Tibial artery (tissue), 4 donors: ENCODE results near the gene ZFP57.

Source experiments
- DNase-seq, 2 donors: peaks; one replicate each; pipeline ENCODE4 v3.0.0-alpha.2; 2019
- H3K27ac ChIP-seq, 2 donors: fragments of 200-600 bp; sonication (generic) in 1 of 2; 1 replicate in 1 of 2; 2 replicates in 1 of 2; pipeline ENCODE4 v1.5.1; 2018 to 2019; ENCODE audit warnings: mild to moderate bottlenecking in 1 of 2
- H3K27me3 ChIP-seq, 2 donors: fragments of 200-600 bp; sonication (generic) in 1 of 2; one replicate each; pipeline versions ENCODE4 v1.5.1 to v1.6.0; 2016 to 2019
- H3K36me3 ChIP-seq, 3 donors: fragments of 200-600 bp; sonication (generic) in 2 of 3; one replicate each; pipeline ENCODE4 v1.5.1; 2016 to 2019; ENCODE audit warnings: mild to moderate bottlenecking in 2 of 3
- H3K4me1 ChIP-seq, 4 donors: fragments of 200-600 bp; sonication (generic) in 2 of 4; 1 replicate in 3 of 4; 2 replicates in 1 of 4; pipeline ENCODE4 v1.5.1; 2016 to 2019
- H3K4me3 ChIP-seq, 2 donors: fragments of 200-600 bp; sonication (generic) in 1 of 2; 1 replicate in 1 of 2; 2 replicates in 1 of 2; pipeline ENCODE4 v1.5.1; 2018 to 2019; ENCODE audit warnings: mild to moderate bottlenecking in 2 of 2
- H3K9me3 ChIP-seq, 3 donors: fragments of 200-600 bp; sonication (generic) in 1 of 3; one replicate each; pipeline ENCODE4 v1.5.1; 2016 to 2019
- intact Hi-C: fragments of 100-400 bp; cut with DNase I; formaldehyde crosslinking; loops from one replicate; pipeline ENCODE4 v1.15.0; 2023; ENCODE audit warnings: low total_unique reads
- TF ChIP-seq, protein P1 (sequence below), 2 experiments: fragments of 200-600 bp in 1 of 2; fragments of 450-650 bp in 1 of 2; IDR thresholded peaks; one replicate each; pipeline ENCODE4 v1.5.1; 2017 to 2019; ENCODE audit warnings: antibody characterized with exemption in 2 of 2, mild to moderate bottlenecking in 1 of 2, moderate library complexity in 1 of 2

Gene ZFP57

DNA sequence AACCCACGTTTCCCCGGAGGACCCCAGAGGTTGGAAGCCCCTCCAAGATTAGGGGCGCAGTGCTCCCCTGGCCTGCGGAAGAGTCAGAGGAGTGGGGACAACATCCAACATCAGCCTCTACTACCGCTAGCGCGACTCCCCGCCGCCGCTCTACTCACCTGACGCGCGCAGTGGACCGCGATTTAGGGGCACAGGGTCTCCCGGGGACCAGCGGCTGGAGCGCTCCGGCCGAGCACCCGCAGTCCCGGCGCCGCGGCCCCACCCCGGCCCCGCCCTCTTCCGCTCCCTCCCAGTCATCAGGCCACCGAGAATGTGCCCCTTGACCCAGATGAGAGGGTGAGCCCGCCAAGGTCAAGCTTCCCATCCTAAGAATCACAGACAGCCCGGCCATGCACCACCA lies at the start of gene ZFP57:
Gene ZFP57, minus strand, starts transcription at position 249 of the 400 bp plus-strand sequence. CDS start 4,149 bp downstream, outside the sequence.
- H3K4me1 ChIP-seq, result no peaks in the 10 kb centered on the region
- DNase-seq, result no peak
- H3K9me3 ChIP-seq, result no peaks in the 10 kb centered on the region
- intact Hi-C loops, result no loop called here
- H3K4me3 ChIP-seq, result peak within 1 kb of the TSS in 1 of 2 donors; percentile 21
- TF ChIP-seq, protein P1, sequence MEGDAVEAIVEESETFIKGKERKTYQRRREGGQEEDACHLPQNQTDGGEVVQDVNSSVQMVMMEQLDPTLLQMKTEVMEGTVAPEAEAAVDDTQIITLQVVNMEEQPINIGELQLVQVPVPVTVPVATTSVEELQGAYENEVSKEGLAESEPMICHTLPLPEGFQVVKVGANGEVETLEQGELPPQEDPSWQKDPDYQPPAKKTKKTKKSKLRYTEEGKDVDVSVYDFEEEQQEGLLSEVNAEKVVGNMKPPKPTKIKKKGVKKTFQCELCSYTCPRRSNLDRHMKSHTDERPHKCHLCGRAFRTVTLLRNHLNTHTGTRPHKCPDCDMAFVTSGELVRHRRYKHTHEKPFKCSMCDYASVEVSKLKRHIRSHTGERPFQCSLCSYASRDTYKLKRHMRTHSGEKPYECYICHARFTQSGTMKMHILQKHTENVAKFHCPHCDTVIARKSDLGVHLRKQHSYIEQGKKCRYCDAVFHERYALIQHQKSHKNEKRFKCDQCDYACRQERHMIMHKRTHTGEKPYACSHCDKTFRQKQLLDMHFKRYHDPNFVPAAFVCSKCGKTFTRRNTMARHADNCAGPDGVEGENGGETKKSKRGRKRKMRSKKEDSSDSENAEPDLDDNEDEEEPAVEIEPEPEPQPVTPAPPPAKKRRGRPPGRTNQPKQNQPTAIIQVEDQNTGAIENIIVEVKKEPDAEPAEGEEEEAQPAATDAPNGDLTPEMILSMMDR (IDR thresholded peaks at IDR 0.05), result no peak
- H3K27ac ChIP-seq, result no peak within 1 kb of the TSS
- H3K36me3 ChIP-seq, result no peaks in the 10 kb centered on the region
- peaks cover 0 to 16% of the 10 kb centered on the region in 2 donors for H3K27me3 ChIP-seq

DNA sequence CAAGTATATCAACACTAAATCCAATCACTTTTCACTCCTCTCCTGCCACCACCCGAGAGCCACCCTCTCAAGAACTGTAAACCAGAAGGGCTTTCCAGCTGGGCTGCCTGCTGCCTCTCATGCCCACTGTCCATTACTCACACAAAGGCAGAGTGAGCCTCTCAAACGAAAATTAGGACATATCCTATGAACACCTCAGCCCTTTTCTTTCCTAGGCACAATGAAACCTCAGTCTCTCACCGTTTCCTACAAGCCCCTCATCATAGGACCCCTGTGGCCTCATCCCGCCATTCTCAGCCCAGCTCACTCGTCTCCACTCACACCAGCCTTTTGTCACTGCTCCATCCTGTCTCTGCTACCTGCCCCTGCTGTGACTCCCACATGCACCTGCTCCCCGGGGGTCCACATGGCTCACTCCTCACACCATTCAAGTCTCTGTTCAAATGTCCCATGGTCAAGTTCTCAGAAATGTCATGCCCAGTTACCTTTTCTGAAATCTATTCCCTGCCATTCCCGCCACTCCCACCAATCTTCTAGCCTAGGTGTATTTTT lies 49.7 kb upstream of the ZFP57 start:
- H3K4me3 ChIP-seq, result no peak overlapping the region
- H3K27me3 ChIP-seq, result no peaks in the 10 kb centered on the region
- H3K27ac ChIP-seq, result no peak overlapping the region
- TF ChIP-seq, protein P1 (IDR thresholded peaks at IDR 0.05), result no peak
- peaks cover 3 to 24% (median 14%) of the 10 kb centered on the region in 3 donors for H3K36me3 ChIP-seq
- H3K9me3 ChIP-seq, result no peaks in the 10 kb centered on the region
- no peak for DNase-seq
- peaks cover 0 to 5% (median 4%) of the 10 kb centered on the region in 4 donors for H3K4me1 ChIP-seq
- intact Hi-C loops, result no loop called here

DNA sequence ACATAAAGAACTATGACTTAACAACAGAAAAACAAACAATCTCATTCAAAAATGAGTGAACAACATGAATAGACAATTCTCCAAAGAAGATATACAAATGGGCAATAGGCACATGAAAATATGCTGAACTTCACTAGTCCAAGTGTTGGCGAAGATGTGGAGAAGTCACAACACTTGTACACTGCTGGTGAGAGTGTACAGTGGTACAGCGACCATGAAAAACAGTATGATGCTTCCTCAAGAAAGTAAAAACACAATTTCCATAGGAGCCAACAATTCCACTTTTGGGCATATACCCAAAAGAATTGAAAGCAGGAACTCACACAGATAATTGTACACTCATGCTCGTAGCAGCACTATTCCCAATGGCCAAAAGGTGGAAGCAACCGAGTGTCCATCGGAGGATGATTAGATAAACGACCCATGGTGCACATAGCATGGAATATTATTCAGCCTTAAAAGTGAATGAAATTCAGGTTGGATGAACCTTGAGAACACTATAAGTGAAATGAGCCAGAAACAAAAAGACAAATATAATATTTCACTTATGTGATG lies 48.9 kb upstream of the ZFP57 start:
- H3K4me3 ChIP-seq, result no peak overlapping the region
- no peak for DNase-seq
- H3K36me3 ChIP-seq, result peaks cover 3 to 32% (median 21%) of the 10 kb centered on the region in 3 donors
- H3K27ac ChIP-seq, result no peak overlapping the region
- TF ChIP-seq, protein P1 (IDR thresholded peaks at IDR 0.05), result no peak
- H3K27me3 ChIP-seq, result no peaks in the 10 kb centered on the region
- H3K9me3 ChIP-seq, result no peaks in the 10 kb centered on the region
- H3K4me1 ChIP-seq, result peaks cover 0 to 12% (median 7%) of the 10 kb centered on the region in 4 donors
- intact Hi-C loops, result no loop called here

DNA sequence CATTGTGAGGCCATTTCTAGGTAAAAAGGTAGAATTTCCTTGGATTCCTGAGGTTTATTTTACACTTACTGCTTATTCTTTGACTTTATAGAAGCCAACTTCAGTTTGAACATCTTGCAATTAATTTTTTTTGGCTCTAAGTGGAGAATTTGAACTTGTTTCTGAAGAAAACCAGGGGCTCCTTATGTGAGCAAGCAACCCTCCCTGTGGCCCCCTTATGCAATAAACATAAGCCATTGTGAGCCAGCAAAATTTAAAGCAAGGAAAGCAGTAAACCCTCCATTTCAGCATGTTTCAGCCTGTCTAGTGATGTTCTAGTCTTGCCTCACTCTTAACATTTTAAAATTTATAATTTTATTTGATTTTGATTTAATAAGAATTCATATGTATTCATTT lies 47.9 kb upstream of the ZFP57 start:
- intact Hi-C loops, result no loop called here
- peaks cover 3 to 35% (median 21%) of the 10 kb centered on the region in 3 donors for H3K36me3 ChIP-seq
- H3K4me1 ChIP-seq, result peaks cover 0 to 22% (median 11%) of the 10 kb centered on the region in 4 donors
- no peak overlapping the region for H3K4me3 ChIP-seq
- no peaks in the 10 kb centered on the region for H3K9me3 ChIP-seq
- H3K27ac ChIP-seq, result no peak overlapping the region
- DNase-seq, result no peak
- TF ChIP-seq, protein P1 (IDR thresholded peaks at IDR 0.05), result no peak
- no peaks in the 10 kb centered on the region for H3K27me3 ChIP-seq

DNA sequence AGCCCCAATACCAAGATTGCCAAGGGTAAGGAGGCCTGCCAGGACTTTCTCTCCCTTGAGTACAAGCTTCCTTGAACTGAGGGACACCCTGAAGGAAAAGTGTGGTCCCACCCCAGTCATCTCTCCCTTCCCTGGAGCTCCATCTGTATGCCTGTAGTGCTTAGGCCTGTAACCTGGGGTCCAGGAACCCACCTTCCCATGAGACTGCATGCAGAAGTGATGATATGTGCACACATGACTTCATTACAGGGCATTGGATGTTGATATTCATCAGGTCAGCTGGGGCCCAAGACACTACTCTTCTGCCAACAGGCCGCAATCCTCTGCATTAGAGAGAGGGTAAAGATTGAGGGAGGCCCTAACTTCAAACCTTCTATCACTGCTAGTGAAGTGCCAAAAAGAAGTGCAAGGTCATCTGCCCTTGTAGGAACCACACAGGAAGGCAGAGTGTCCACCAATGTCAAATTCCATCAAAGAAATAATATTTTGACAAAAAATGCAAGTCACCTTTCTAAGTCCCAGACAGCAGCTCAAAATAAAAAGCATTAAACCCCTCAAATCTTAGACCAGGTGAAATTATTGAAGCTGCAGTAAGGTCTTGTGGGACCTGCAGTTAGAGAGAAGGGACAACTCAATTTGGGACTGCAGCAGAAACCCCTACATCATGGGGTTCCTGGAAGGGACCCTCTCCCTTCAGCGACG lies 47.4 kb upstream of the ZFP57 start:
- Histone ChIP-seq H3K9me3 (no peaks in the 10 kb centered on the region), H3K27me3 (no peaks in the 10 kb centered on the region), H3K4me1 (peaks cover 0 to 23% (median 11%) of the 10 kb centered on the region in 4 donors), H3K36me3 (peaks cover 3 to 35% (median 21%) of the 10 kb centered on the region in 3 donors), H3K4me3 (no peak overlapping the region), H3K27ac (no peak overlapping the region)
- TF ChIP-seq, protein P1 (IDR thresholded peaks at IDR 0.05), result no peak
- intact Hi-C loops, result no loop called here
- DNase-seq, result no peak
